GM19035 (cell line): ENCODE results near the gene PDYN.

Experiments
- ATAC-seq: cut with Tn5 transposase; IDR thresholded peaks from one replicate; pipeline ENCODE4 v1.9.1; 2021; ENCODE audit not compliant: unreplicated experiment

Gene PDYN

DNA sequence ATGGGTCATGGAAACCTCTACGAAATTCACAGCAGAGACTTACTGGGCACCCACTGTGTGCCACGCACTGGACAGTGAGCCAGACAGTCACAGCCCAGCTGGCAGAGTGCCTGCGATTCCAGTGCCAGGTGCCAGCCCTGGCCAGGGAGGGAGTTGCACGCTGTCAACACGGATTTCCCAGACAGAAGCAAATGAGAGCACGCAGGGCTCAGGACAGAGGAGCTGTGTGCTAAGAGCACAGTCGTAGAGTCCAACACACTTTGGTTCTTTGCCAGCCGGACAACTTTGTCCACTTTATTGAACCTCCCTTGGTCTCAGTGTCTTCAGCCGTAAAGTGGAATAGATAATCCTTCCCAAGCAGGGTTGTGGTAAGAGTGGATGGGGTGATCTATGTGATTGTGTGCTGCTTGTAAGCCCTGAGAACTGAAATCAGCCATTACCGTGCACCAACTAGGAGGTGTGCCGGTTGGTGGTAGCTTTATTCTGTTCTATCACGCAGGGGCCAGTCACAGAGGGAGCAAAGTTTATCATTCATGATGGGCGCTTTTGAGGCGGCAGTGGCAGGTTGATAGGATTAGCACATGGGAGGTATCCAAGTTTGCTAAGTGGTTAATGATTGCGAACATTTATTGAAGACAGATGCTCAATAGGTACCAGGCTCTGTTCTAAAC, 58.0 kb downstream of the PDYN start:
- no peak for ATAC-seq

DNA sequence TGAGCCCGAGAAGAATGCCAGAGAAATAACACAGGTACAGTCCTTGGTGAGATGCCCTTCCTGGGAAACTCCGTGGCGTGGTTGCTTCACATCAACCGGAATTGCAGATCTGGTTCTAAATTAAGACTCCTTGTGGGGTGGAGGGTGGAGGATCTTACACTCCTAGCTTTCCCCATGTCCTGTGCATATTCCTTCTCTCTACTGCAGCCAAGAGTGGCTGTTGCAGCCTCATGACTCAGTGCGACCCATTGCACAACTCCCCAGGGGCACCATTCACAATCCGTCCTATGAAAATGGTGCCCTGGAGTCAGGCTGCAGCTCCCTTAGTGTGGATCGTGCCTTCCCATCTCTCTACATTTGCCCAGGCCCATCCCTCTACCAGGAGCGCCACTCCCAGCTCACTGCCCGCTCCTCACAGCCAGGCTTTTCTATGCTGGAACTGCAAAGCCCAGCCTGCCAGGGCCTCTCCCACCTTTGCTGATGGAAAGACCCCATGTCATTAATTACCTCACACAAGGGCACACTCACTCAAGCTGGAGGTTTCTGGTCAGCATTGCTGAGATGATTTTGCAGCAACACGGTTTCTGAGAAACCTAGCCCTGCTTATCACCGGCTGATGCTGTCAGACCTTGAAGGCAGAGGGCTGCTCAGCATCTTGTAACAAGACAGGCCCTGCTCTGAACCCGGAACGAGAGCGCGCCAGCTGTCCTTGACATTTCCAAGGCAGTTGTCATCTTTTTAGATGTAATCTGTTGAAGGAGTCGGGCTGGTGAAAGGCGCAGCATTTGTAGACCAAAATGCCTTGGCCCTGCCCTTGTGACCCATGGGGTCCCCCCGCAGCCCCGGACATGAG, 58.9 kb downstream of the PDYN start:
- ATAC-seq = no peak

DNA sequence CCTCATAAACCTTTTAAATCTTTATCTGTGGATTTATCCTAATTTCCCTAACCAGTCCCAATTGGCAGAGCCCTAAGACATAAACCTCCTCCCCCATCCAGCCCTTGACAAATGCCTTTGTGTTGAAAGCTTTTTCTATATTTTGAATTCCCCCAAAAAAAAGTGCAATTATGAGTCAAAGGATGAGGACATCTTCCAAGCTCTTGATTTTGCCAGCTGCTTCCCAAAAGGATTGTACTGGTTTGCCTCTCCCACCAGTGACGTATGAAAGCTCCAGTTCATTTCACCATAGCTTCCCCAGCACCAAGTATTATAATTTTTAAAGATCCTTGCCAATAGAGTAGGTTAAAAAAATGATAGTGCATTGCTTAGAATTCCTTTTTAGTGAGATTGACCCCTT, 59.7 kb downstream of the PDYN start:
- no peak for ATAC-seq

DNA sequence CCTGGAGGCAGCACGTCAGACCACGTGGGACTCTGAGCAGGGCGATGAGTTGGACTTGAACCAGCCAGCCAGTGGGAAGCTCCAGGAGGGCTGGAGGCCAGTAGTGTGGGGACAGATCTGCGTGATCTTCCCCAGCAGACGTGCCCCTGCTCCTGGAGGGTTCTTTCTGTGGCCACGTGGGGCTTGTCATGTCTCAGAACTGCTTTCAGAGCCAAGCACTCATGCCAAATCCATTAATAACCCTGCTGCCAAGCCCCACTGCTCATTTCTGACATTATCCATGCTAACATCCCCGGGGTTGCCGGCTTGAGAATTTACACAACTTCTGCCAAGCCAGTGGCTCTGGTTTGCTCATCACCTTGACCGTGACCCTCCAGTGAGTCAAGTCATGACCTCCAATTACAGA, 60.4 kb downstream of the PDYN start:
- ATAC-seq = no peak

DNA sequence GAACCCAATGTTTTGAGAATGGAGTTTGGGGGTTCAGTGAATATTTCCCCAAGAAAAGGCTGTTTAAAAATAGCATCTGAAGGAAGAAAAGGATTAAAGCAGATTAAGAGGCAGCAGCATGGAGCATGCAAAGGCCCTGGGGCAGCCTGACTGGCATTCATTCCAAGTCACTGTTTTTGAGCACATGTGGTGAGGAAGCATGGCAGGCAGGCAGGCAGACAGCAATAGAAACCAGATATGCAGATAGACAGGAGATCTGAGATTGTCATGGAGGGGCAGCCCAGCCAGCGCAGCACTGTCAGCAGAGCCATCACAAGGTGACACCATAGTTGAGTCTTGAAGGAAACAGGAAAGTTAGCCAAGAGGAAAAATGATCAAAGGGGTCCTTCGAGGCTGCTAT, 60.9 kb downstream of the PDYN start:
- no peak for ATAC-seq

DNA sequence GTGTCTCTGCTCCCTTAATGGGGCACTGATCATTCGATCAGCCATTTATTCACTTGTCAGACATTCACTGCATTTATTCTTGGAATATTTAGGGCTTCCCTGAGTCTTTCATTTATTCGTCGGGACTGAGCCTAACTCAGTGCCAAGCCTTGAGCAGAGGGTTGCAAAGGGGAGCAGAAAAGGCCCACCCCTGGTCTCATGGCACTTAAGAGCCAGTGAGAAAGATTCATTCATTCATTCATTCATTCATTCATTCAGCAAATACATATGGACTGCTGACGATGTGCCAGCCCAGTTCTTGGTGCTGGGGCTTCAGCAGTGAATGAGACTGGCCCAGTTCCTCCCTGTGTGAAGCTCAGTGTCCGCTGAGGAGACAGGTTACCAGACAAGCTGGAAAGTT, 62.0 kb downstream of the PDYN start:
- no peak for ATAC-seq

DNA sequence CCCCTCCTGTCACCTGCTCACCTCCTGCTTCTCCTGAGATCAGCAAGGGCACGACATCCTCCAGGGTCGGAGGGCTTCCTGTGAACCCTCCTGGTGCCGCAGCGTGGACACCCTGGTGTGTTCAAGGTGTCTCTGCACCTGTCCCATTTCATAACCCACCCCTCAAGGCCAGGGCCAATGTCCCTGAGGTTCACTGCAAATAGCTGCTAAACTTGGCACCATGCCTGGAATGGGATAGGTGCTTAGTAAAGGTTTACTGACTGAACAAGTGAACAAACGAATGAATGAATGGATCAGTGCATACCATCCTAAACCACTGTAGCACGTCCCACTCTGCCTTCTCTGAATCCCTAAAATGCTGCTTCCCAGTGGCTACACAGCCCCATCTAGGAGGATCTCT, 63.7 kb downstream of the PDYN start:
- ATAC-seq = no peak

DNA sequence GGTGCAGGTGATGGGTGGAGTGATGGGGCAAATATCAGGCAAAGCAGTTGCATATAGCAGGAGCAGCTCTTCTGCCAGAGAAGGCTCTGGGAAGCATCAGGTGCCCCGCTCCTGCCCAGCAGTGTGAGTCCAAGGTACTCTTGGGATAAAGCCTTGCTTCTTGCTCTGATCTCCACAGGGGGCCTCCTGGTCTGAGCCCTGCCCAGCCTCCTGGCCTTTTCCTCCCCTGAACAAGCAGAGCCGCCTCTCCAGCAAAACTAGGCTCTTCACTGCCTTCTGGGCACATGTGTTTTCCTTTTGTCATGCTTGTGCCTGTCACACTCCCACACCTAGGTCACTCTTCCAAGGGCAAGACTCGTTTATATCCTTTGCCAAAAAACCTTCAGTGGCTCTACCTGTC, 64.4 kb downstream of the PDYN start:
- no peak for ATAC-seq

DNA sequence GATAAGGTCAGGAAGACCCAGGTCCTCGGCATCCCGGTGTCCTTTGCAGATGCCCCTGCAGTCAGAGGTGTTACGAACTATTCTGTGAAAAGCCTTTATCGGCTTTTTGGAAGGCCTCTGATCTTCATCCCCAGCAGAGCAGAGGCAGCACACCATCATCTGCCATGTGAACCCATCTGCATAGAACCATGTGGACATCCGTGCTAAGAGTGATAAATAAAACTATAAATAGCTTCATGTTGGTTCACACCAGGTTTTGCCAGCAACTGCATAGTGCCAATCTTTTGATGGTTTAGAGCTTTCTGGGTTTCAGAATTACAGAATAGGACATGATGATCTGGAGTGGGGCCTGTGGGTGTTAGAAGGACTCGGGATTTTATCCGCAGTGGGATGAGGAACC, 65.1 kb downstream of the PDYN start:
- no peak for ATAC-seq
